GM19372 (cell line): Measurements from ENCODE around the gene ZNF320.
"Not testable (repeated sequence)": the region's sequence is repeated elsewhere in the genome, so short reads cannot be mapped to it uniquely, and the experiment has no call there.

Experiments used
- ATAC-seq: cut with Tn5 transposase; IDR thresholded peaks from one replicate; pipeline ENCODE4 v1.9.1; 2021; ENCODE audit warnings: mild to moderate bottlenecking, low read depth, moderate library complexity; ENCODE audit not compliant: unreplicated experiment

Gene ZNF320

DNA sequence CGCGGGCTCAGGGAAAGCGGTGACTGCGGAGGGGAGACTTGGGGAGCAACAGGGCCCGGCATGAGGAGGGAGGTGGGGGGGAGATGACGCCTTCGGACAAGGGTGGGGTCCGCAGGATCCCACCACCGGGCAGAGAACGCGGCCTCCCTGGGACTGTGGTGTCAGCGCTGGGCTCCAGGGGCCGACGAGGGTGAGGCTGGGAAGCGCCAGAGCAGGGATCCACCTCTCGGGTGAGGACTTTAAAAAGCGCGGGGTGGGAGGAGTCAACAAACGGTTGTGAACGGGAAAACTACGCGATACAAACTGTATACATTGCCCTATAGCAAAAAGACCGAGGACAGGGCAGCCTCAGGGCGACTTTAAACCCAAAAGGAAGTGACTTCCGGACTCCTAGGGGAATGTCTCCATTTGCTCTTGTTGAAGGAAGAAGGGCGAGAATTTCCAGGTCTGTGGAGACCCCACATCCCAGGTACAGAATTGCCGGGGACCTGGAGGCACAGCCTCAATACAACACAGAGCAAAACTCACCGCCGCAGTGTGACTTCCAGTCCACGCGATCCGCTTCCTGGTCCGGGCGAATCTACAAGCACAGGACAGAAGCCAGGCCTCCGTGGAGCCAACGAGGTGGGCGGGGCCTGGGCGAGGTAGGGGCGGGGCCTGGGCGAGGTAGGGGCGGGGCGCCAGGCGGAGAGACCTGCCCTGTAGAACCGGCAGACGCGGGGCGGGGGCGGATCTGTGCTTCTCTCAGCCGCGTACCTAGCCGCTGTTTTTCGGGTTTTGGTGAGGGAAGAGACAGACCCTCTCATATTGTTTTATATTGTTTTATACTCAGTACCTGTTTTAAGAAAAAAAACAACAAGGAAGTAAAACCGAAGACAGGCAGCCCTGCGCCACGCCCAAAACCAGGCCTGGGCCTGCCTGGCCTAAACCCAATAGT lies 25.7 kb upstream of the ZNF320 start, which contains the start of gene ZNF888:
Gene ZNF888 (minus strand): TSS at position 588 of the 937 bp plus-strand sequence. CDS start 5,555 bp downstream, outside the sequence.
- ATAC-seq = peak; percentile 98

- ATAC-seq = no peak
Observed at GRCh38 chr19:52917531-52917930, 20.1 kb upstream of the ZNF320 start.

DNA sequence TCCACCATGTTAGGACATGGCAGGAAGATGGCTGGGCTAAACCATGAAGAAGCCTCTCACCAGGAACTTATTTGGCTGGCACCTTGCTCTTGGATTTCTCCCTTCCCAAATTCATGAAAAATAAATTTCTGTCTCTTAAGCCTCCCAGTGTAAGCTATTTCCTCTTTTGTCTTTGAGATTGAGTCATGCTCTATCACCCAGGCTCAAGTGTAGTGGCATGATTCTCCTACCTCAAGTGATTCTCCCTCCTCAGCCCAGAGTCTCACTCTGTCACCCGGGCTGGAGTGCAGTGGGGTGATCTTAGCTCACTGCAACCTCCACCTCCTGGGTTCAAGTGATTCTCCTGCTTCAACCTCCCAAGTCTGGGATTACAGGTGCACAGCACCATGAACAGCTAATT lies 13.2 kb upstream of the ZNF320 start:
- no peak for ATAC-seq

DNA sequence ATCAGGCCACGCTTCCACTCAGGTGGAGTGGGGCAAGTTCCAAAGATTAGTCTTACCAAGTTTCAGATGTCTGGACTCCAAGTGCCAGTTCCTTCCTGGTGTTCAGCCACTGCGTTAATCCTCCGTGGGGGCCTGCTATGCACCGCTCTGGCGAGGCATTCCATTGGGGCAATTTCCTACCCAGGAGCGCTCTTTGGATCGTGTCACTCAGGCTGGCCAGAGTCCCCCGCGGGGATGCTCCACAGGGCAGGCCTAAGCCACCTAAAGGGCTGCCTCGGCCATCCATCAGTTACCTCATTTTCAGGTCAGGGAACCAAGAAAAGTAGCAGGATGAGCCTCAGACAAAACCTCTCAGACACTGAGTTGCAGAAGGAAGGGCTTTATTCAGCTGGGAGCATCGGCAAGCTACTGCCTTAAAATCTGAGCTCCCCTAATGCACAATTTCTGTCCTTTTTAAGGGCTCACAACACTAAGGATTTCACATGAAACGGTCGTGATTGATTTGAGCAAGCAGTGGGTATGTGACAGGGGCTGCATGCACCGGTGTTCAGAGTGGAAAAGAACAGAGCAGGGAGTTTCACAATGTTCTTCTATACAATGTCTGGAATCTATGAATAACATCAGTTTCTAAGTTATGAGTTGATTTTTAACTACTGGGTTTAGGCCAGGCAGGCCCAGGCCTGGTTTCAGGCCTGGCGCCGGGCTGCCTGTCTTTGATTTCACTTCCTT lies 6.8 kb upstream of the ZNF320 start:
- ATAC-seq = not testable (repeated sequence)

GRCh38 chr19:52901842-52902241 lies 4.4 kb upstream of the ZNF320 start:
- ATAC-seq = no peak

DNA sequence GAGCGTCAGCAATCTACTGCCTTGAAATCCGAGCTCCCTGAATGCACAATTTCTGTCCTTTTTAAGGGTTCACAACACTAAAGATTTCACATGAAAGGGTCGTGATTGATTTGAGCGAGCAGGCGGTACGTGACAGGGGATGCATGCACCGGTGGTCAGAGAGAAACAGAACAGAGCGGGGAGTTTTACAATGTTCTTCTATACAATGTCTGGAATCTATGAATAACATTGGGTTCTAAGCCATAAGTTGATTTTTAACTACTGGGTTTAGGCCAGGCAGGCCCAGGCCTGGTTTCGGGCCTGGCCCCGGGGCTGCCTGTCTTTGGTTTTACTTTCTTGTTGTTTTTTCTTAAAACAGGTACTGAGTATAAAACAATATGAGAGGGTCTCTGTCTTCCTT lies 1.2 kb upstream of the ZNF320 start:
- not testable (repeated sequence) for ATAC-seq

DNA sequence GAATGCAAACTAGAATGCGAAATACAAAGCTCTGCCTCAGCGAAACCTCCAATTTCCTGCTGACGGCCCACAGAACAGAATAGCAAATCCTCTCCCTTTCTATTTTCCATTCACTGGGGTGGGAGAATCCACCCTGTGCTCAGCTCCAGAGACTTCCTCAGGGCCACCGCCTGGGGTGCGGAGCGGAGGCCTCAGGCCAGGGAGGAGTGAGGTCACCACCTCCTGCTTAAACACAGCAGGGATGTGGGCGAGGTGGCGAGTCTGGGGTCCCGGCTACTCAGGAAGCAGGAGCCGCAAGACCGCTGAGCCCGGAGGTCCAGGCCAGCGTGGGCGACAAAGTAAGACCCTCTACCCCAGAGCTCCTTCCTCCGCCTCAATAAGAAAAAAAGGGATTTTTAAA lies 666 bp upstream of the ZNF320 start:
- no peak for ATAC-seq

GRCh38 chr19:52896431-52897137 lies 851 bp downstream of the ZNF320 start:
- peak; percentile 15 for ATAC-seq

- ATAC-seq = no peak
Observed at GRCh38 chr19:52891336-52891735, 6.1 kb downstream of the ZNF320 start.

GRCh38 chr19:52889931-52890330 lies 7.5 kb downstream of the ZNF320 start:
- ATAC-seq = no peak

GRCh38 chr19:52889076-52889475 lies 8.4 kb downstream of the ZNF320 start:
- no peak for ATAC-seq

- no peak for ATAC-seq
Observed at GRCh38 chr19:52880895-52881389, 16.5 kb downstream of the ZNF320 start.

- not testable (repeated sequence) for ATAC-seq
Observed at GRCh38 chr19:52872996-52873395, 24.4 kb downstream of the ZNF320 start.

DNA sequence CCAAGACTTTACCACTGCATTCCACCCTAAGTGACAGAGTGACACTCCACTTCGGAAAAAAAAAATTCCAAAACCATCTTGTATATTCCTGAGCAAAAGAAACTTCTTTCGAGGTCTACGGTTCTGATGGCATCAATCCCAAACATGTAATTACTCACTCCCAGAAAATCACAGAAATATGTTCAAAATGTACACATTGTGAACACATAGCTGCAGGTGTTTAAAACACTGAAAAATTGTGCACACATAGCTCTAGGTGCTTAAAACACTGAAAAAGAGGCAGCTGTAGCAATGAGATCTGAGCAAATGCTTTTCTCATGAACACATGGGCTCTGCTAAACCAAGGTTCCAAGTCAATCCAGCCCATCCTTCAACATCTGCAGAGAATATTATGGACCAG lies 26.0 kb downstream of the ZNF320 start:
- ATAC-seq = no peak

GRCh38 chr19:52868031-52868430 lies 29.4 kb downstream of the ZNF320 start:
- ATAC-seq = not testable (repeated sequence)

GRCh38 chr19:52857378-52858191 lies 39.9 kb downstream of the ZNF320 start, which contains the start of gene ZNF468:
Gene ZNF468, minus strand, starts transcription at chr19:52857619. Its CDS starts 3,347 bp downstream, at chr19:52854272.
- peak; percentile 94 for ATAC-seq

DNA sequence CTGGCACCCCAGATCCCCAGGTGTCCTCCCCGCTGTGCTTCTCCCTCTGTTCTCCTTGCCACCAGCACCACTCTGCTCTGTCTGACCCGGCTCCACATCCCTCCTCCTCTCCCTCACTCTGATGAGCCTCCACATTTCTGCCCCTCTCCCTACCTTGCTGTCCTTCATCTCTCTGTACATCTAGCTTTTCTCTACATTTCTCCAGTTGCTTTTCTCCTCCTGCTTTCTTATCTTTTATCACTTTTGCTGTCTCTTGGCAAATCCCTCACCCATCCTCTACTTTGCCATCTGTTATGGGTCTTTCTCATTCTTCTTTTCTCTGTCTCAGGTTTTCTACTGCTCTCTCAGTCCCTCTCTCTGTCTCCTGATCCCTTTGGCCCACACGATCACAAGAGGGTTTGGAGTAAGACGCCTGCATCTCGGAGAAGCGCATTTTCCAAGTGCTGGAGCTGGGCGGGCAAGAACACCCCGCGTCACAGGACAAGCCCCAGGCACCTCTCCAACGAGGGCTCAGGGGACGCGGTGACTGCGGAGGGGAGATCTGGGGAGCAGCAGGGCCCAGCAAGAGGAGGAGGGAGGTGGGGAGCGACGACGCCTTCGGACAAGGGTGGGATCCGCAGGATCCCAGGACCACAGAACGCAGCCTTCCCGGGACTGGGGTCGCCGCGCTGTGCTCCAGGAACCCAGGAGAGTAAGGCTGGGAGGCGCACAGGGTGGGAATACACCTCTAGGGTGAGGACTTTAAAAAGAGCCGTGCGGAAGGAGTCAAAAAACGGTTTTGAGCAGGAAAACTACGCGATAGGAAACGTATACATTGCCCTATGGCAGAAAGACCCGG lies 40.7 kb downstream of the ZNF320 start:
- ATAC-seq = not testable (repeated sequence)
